Measurements from ENCODE around the gene PGBD1. TPM values are rescaled to one million over a fixed set of nuclear protein-coding genes. Genes with fewer than 3 reads are reported as not detected.
A peak's percentile ranks its signal among the peaks of the same experiment; 100 is the strongest.

The PGBD1 gene
- total RNA-seq, 4 donors from 2014 or later: 0.75 to 3.2 (median 2.3) TPM

GRCh38 chr6:28333599-28334018 lies 52.2 kb downstream of the PGBD1 start:
- WGBS, 2 donors (ENCODE audit: low coverage in 1 of 2): 91 to 93% methylated on average over 1 of the region's 1 CpG
- Histone ChIP-seq H3K9me3 (peaks cover 0 to 3% of the 10 kb centered on the region in 2 donors), H3K36me3 (no peaks in the 10 kb centered on the region), H3K27ac (peak overlapping the region; percentile 96 to 98 (median 96)), H3K4me1 (peaks cover 6 to 24% (median 15%) of the 10 kb centered on the region in 4 donors), H3K27me3 (no peaks in the 10 kb centered on the region), H3K4me3 (no peak overlapping the region)
- DNase-seq: no peak
- intact Hi-C loops (cut with DNase I; ENCODE audit: low total_unique reads): loop anchor here (10.0 kb wide), 1 partner anchor 49 kb away; the partner anchor contains the start of gene PGBD1
- in situ Hi-C loops (cut with MboI; ENCODE audit: low pct_ligation_motif_present in 1 of 4, low pct_unique_long_range_greater_than_20kb in 1 of 4, low sequenced_read_pairs in 3 of 4): loop anchor here in 1 of 4 donors (25.0 kb wide), 1 partner anchor 1171 kb away; no protein-coding TSS in a partner anchor
- TF ChIP-seq POLR2AphosphoS5 (IDR thresholded peaks at IDR 0.05) (no peak), POLR2A (IDR thresholded peaks at IDR 0.05) (no peak), CTCF (IDR thresholded peaks at IDR 0.05) (no peak), EP300 (IDR thresholded peaks at IDR 0.05; ENCODE audit: low read depth) (no peak)

DNA sequence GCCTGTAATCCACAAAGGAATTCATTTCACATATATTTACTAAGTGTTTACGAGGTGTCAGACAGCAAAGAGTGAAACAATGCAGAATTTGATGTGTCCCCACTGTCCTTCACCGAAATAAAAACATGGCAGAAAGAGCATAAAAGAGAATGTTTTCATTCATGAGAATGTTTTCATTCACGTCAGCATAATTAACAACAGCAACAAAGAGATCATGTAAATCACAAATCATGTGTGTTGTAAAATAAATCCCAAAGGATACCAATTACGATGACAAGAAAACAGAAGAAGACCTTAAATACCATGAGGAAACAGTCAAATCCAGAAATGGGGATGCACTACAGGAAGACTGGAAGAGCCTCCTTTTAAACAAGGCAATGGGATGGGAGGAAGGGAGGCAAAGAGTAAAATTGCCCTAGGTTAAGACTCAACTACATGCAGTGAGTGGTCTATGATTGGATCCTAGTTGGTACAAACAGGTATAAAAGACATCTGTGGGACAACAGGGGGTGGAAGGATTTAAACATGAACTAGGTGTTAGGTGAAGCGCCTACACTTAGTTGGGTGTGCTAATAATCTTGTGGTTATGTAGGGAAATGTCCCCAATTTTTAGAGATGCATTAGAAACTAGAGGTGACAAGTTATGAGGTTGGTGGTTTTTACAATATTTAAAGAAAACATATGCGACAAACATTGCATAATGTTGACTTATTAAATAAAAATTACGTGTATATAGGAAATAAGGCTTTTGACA lies 53.1 kb downstream of the PGBD1 start:
- Histone ChIP-seq H3K36me3 (no peaks in the 10 kb centered on the region), H3K27ac (peak overlapping the region; percentile 96 to 98 (median 96)), H3K4me1 (peaks cover 6 to 24% (median 15%) of the 10 kb centered on the region in 4 donors), H3K27me3 (no peaks in the 10 kb centered on the region), H3K4me3 (peak overlapping the region in 3 of 4 donors; percentile 59 to 76 (median 67)), H3K9me3 (peaks cover 0 to 3% of the 10 kb centered on the region in 2 donors)
- in situ Hi-C loops (cut with MboI; ENCODE audit: low pct_ligation_motif_present in 1 of 4, low pct_unique_long_range_greater_than_20kb in 1 of 4, low sequenced_read_pairs in 3 of 4) (loop anchor here in 1 of 4 donors (25.0 kb wide), 1 partner anchor 1172 kb away; no protein-coding TSS in a partner anchor), intact Hi-C loops (cut with DNase I; ENCODE audit: low total_unique reads) (loop anchor here (10.0 kb wide), 1 partner anchor 50 kb away; the partner anchor contains the start of gene PGBD1)
- WGBS, 2 donors (ENCODE audit: low coverage in 1 of 2): 75 to 81% methylated on average over 6 to 7 of the region's 7 CpGs
- no peak for DNase-seq
- TF ChIP-seq CTCF (IDR thresholded peaks at IDR 0.05) (no peak), POLR2A (IDR thresholded peaks at IDR 0.05) (no peak)

- no peak for TF ChIP-seq CTCF (IDR thresholded peaks at IDR 0.05)
- TF ChIP-seq POLR2AphosphoS5 (IDR thresholded peaks at IDR 0.05): no peak
- TF ChIP-seq EP300 (IDR thresholded peaks at IDR 0.05; ENCODE audit: low read depth): no peak
- no peak for TF ChIP-seq POLR2A (IDR thresholded peaks at IDR 0.05)
- Histone ChIP-seq H3K4me3 (peak overlapping the region in 3 of 4 donors; percentile 59 to 76 (median 67)), H3K9me3 (peaks cover 0 to 3% of the 10 kb centered on the region in 2 donors), H3K27ac (peak overlapping the region; percentile 96 to 98 (median 96)), H3K27me3 (no peaks in the 10 kb centered on the region), H3K36me3 (no peaks in the 10 kb centered on the region), H3K4me1 (peaks cover 6 to 24% (median 15%) of the 10 kb centered on the region in 4 donors)
- intact Hi-C loops (cut with DNase I; ENCODE audit: low total_unique reads) (loop anchor here (10.0 kb wide), 1 partner anchor 50 kb away; the partner anchor contains the start of gene PGBD1), in situ Hi-C loops (cut with MboI; ENCODE audit: low pct_ligation_motif_present in 1 of 4, low pct_unique_long_range_greater_than_20kb in 1 of 4, low sequenced_read_pairs in 3 of 4) (loop anchor here in 1 of 4 donors (25.0 kb wide), 1 partner anchor 1173 kb away; no protein-coding TSS in a partner anchor)
- WGBS, 2 donors (ENCODE audit: low coverage in 1 of 2): 40 to 53% methylated on average over 6 to 12 of the region's 12 CpGs
- DNase-seq: no peak
These were observed 53.7 kb downstream of the PGBD1 start for GRCh38 chr6:28335040-28335563.

Measured in transverse colon (tissue), 4 donors.